HPDE6-E6E7 (cell line): Measurements from ENCODE around the gene MOV10L1.
A peak's percentile ranks its signal among the peaks of the same experiment; 100 is the strongest.
"Not testable (repeated sequence)": the region's sequence is repeated elsewhere in the genome, so short reads cannot be mapped to it uniquely, and the experiment has no call there.

Experiments used
- DNase-seq: peaks from one replicate; pipeline ENCODE4 v3.0.0; 2011; ENCODE audit warnings: missing footprints; ENCODE audit errors: extremely low spot score

MOV10L1 gene

DNA sequence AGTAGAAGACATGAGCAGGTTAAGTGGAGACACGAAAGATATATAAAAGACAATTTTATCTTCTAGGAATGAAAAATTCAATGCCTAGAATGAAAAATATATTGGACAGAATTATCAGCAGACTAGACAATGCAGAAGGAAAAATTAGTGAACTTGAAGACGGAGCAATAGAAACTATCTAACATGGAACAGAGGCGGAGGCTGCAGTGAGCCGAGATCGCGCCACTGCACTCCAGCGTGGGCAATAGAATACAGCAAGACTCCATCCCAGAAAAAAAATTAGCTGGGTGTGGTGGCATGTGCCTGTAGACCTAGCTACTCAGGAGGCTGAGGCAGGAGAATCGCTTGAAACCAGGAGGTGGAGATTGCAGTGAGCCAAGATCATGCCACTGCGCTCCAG, 47.5 kb downstream of the MOV10L1 start:
- DNase-seq, result not testable (repeated sequence)

DNA sequence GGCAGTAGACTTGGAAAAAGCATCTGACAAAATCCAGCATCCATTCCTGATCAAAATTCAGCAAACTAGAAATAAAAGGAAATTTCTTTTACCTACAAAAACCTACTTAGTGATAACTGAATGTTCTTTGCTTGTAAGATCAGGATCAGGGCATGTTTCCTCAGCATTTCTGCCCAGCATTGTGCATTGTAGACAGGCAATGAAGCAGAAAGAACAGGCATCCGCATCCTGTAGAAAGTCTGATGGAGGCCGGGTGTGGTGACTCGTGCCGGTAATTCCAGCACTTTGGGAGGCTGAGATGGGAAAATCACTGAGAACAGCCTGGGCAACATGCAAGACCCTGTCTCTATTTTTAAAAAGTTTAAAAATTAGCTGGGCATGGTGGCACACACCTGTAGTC, 48.2 kb downstream of the MOV10L1 start:
- no peak for DNase-seq

- no peak for DNase-seq
Observed at GRCh38 chr22:50138988-50139387, 49.2 kb downstream of the MOV10L1 start.

GRCh38 chr22:50139843-50140415, 50.1 kb downstream of the MOV10L1 start:
- peak; percentile 27 for DNase-seq

DNA sequence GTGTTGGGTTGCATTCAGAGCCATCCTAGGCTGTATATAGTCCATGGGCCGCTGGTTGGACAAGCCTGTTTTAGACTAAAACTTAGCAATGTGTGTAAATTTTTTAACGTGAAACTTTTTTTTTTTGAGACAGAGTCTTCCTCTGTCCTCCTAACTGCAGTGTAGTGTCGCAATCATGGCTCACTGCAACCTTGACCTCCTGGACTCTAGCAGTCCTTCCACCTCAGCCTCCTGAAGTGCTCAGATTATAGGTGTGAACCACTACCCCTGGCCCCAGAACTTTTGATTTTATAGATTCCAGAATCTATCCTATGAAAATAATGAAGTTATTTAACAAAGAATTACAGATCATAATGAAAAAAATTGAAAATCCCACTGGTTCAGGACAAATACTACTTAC, 50.8 kb downstream of the MOV10L1 start:
- no peak for DNase-seq

DNA sequence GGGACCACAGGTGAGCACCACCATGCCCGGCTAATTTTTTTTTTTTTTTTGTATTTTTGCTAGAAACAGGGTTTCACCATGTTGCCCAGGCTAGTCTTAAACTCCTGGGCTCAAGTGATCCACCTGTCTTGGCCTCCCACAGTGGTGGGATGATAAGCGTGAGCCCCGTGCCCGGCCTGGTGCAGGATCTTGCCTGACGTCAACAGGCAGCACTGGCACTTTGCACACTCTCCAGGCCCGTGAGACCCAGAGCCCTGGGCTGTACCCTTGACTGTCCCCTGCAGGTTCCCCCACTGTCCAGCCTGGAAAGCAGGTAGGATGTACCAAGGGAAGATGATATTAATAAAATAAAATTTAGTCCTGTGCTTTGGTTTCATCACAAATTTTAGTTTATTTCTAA, 51.7 kb downstream of the MOV10L1 start:
- DNase-seq, result no peak

DNA sequence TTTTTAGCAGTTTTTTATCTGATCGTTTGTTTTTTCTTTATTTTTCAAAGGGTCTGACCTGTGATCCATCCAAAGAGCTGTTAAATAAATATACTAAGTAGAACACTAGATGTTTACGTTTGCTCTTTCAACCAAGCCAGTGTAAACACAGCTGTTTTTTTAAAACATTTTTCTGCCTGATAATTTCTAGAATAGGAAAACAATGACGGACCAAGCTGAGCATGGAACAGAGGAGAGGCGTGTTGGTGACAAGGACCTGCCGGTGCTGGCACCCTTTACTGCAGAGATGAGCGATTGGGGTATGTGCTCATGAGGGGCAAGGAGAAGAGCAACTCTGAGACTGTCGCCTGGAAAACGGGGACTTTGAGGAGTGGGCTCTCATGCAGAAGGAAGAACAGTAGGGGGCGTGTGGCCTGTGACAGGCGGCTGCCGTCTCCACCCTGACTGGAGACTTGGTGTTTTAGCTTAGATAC, 52.1 kb downstream of the MOV10L1 start:
- no peak for DNase-seq

- no peak for DNase-seq
Observed at GRCh38 chr22:50143096-50143495, 53.3 kb downstream of the MOV10L1 start.

DNA sequence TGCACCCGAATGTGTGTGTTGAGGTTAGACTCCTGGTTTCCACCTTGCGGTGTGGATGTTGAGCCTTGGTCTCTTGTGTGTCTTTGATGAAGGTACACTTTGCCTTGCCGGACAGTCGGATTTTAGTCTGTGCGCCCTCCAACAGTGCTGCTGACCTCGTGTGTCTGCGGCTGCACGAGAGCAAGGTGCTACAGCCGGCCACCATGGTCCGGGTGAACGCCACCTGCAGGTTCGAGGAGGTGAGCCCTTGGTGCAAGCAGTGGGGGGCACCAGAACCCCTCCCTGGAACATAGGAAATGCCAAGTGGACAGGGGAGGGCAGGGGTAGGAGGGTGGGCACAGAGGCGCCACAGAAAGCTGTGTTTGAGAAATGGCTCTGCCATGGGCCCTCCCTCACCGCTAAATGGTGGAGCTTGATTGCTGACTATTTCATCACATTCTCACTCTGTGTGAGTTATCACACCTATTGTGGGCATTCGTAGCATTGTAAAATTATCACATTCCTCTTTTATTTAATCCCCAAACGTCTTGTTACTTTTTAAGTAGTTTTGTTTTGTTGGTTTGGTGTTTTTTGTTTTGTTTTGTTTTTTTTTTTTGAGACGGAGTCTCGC, 54.3 kb downstream of the MOV10L1 start:
- DNase-seq, result no peak

DNA sequence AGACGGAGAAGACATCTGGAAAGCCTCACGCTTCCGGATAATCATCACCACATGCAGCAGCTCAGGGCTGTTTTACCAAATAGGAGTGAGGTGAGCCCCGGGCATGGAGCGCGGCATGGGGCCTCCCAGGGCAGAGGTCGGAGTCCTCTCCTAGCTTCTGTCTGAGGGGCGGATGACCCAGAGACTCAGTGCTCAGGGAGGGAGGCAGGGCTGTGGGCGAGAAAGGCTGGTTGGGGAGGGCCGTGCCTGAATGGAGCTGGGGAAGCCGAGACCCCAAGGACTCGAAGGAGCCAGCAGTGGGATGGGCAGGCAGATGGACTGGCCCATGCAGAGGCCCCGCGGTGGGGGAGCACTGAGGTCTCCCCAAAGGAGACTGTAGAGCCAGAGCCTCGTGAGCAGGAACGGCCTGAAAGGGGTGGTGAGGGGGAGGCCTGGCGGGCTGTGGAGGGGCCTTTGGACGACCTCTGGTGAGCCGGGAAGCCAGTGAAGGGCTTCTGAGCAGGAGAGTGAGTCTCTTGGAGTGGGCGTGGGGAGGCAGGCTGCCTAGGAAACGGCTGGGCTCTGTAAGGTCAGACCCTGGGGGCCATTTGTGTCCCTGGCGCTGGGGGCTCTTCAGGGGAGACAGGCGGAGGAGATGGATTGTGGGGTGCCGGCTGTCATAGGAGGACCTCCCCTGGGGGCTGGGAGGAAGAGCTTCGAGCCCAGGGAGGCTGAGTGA, 56.1 kb downstream of the MOV10L1 start:
- no peak for DNase-seq

DNA sequence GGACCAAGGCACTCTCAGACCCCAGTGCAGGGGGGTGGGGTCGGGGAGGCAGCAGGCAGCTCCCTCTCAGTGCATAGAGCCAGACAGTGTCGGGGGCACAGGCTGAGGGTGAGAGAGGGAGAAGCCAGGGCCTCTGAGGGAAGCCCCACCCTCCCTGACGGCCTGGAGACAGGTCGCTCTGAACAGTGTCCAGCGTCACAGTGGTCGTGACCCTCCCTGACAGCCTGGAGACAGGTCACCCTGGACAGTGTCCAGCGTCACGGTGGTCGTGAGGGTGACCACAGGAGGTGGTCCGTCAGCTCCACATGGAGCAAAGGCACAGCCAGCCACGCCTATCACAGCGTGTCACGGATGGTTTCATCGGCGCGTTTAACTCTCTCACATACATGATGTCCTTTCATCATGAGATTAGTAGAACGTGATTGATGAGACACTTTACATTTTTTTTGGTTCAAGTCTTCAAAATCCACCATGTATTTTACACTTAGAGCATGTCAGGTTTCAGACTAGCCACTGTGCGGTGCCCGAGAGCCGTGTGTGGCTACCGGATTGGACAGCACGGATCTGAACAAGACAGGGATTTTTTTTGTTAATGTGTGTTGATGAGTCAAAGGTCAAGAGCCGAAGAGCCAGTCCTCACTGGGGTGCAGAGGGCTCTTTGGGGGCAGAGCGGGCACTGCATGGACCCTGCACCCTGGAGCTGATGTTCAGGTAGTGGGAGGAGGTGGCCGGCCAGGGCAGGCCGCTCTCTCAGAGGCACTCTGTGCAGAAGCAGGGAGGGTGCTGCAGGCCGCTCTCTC, 56.8 kb downstream of the MOV10L1 start:
- peak; percentile 46 for DNase-seq

GRCh38 chr22:50147258-50148165, 57.7 kb downstream of the MOV10L1 start:
- DNase-seq, result not testable (repeated sequence)

DNA sequence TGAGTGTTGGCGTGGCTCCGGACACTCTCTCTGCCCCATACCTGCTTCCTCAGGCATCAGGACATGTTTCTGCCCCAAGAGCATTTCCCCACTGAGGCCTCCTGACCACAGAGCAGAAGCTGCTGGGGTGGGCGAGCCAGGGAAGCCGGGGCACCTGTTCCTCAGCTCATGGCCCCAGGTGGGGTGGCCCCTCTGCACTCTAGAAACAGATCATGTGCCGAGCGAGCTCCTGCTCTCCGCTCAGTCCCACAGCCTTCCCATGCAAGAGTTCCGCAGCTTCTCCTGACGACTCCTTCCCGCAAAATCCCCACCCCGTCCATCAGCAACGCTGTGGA, 58.3 kb downstream of the MOV10L1 start:
- no peak for DNase-seq

DNA sequence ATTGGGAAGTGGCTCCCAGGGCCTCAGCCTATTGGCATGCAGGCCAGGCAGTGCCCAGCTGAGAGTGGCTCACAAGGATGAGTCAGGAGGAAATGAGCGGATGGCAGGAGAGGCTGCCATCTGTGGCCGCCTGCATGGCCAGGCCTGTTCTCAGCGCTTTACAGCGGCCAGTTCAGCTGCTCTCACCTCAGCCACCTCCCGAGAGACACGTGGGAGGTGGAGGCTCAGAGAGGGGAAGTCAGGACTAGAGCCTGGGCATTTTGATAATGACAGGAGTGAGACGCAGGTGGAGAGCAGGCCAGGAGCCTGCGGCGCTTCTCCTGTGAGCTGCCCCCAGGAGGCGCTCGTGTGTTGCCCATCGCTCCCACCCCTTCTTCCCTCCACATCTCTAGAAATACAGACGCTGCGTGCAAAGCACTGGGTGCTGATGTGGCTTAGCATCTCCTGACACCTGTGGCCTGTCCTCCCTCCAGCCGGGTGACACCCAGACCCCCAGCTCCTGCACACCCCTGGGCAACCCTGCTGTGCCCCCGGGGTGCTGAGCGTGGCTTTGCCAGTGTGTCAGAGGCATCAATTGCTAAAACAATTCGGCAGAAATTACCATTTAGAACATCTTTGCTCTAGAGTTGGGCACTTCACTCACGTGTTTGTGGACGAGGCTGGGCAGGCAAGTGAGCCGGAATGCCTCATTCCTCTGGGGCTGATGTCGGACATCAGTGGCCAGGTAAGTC, 59.4 kb downstream of the MOV10L1 start:
- DNase-seq, result peak; percentile 98

DNA sequence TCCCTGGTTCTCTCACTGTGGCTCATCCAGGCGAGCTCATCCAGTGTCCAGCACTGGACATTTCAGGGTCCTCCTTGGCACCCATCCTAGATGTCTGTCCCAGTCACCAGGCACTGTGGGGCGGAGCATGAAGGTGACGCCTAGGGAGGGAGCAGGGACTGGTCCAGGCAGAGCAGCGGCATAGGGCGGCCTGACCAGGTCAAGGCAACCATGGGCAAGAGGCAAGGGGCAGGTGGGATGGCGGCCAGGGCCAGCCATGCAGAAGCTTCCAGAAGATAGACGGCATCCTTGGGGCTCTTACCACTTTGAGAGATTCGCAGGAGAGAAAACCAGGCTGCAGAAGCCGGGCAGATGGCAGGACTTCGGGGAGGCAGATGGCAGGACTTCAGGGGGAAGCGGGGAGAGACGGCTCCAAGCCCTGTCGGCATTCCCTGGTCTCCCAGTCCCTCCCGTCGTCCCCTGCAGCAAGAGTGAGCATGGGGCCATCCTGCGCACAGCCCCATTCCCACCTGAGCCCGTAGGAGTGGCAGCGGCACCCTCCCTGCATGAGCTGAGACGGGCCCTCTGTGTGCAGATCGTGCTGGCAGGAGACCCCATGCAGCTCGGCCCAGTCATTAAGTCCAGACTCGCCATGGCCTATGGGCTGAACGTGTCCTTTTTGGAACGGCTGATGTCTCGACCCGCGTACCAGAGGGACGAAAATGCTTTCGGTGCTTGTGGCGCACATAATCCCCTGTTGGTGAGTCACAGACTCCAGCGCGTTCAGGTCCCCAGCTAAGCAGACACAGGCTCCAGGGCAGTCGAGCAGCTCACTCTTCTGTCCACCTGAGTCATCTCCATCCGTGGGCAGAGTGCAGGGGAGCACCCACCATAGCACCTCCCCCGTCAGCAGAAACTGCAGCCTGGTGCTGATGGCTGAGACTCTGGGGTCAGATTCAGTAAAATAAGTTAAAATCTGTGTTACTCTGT, 60.6 kb downstream of the MOV10L1 start:
- no peak for DNase-seq

- no peak for DNase-seq
Observed at GRCh38 chr22:50151571-50152537, 62.0 kb downstream of the MOV10L1 start.

GRCh38 chr22:50153056-50153755, 63.4 kb downstream of the MOV10L1 start:
- no peak for DNase-seq

DNA sequence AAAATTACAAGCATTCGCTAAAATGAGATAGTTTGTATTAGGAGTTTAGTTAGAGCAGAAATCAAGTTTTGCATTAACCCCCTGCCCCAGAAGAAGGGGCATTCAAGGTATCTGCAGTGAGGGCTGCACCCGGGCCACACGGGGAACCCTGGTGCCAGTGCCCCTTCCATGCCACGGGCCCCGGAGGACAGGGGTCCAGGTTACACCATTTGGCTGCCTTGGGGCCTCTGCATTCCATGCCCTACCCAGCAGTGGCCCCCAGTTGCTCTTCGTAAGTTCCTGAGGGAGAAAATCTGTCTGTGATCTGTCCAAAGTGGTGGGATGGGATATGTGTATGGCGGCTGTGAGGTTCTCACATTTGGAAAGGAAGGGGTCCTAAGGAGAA, 63.9 kb downstream of the MOV10L1 start:
- no peak for DNase-seq
